NOMO-1 (cell line): ENCODE results near the gene MYH9.
"Not testable (repeated sequence)": the region's sequence is repeated elsewhere in the genome, so short reads cannot be mapped to it uniquely, and the experiment has no call there.

ENCODE experiments used
- DNase-seq, 2 experiments: peaks; one replicate each; lab custom pipeline; 2025; ENCODE audit not compliant: unreplicated experiment in 2 of 2; lab: John Stamatoyannopoulos, UW

The MYH9 gene

GRCh38 chr22:36298118-36298517 is 89.6 kb downstream of the MYH9 start:
- no peak for DNase-seq

GRCh38 chr22:36297568-36297967 is 90.2 kb downstream of the MYH9 start:
- DNase-seq = no peak

GRCh38 chr22:36296690-36297089 is 91.1 kb downstream of the MYH9 start:
- DNase-seq = no peak

- DNase-seq = no peak
These were observed 92.5 kb downstream of the MYH9 start for GRCh38 chr22:36295247-36295646.

- DNase-seq = no peak
These were observed 93.0 kb downstream of the MYH9 start for GRCh38 chr22:36294801-36295200.

- no peak for DNase-seq
These were observed 93.5 kb downstream of the MYH9 start for GRCh38 chr22:36294293-36294620.

GRCh38 chr22:36293606-36294292 is 94.0 kb downstream of the MYH9 start:
- DNase-seq = no peak

- no peak for DNase-seq
These were observed 94.8 kb downstream of the MYH9 start for GRCh38 chr22:36292823-36293530.

- no peak for DNase-seq
These were observed 95.7 kb downstream of the MYH9 start for GRCh38 chr22:36291831-36292740.

- DNase-seq = not testable (repeated sequence)
These were observed 97.2 kb downstream of the MYH9 start for GRCh38 chr22:36290391-36291075.

GRCh38 chr22:36289948-36290371 is 97.8 kb downstream of the MYH9 start:
- DNase-seq = not testable (repeated sequence)

GRCh38 chr22:36289406-36289870 is 98.3 kb downstream of the MYH9 start:
- DNase-seq = no peak

GRCh38 chr22:36288571-36289405 is 99.0 kb downstream of the MYH9 start:
- no peak for DNase-seq

- no peak for DNase-seq
These were observed 99.8 kb downstream of the MYH9 start for GRCh38 chr22:36287881-36288515.

- peak; percentile 30 to 35 for DNase-seq
These were observed 101.4 kb downstream of the MYH9 start for GRCh38 chr22:36286096-36286957.

GRCh38 chr22:36285545-36285944 is 102.2 kb downstream of the MYH9 start:
- DNase-seq = no peak

- DNase-seq = no peak
These were observed 102.8 kb downstream of the MYH9 start for GRCh38 chr22:36285017-36285416.

- no peak for DNase-seq
These were observed 103.6 kb downstream of the MYH9 start for GRCh38 chr22:36284171-36284571.
